Endometrial microvascular endothelial cells (primary cell): ENCODE measurements around the gene MAB21L2. TPM values are rescaled to one million over a fixed set of nuclear protein-coding genes. Genes with fewer than 3 reads are reported as not detected.

Experiments
- in situ Hi-C: cut with HindIII; loops from 2 replicates; pipeline ENCODE4 v1.10.0; 2017; ENCODE audit warnings: low sequenced_read_pairs, low pct_unique_long_range_greater_than_20kb; ENCODE audit errors: inconsistent ontology term
- total RNA-seq: library from RNA; depleted of rRNA; stranded (reverse); fragments of >200 nt; gene quantifications from one replicate; pipeline ENCODE4 v1.2.3, GENCODE V29; 2015; ENCODE audit errors: inconsistent ontology term

MAB21L2 gene
- total RNA-seq, 1 donor from 2014 or later: not detected

GRCh38 chr4:150591406-150591805 lies 9.5 kb downstream of the MAB21L2 start:
- in situ Hi-C loops: no loop called here

- in situ Hi-C loops: no loop called here
Measured at GRCh38 chr4:150591904-150592303, 10.0 kb downstream of the MAB21L2 start.

- in situ Hi-C loops: no loop called here
Measured at GRCh38 chr4:150593996-150594395, 12.0 kb downstream of the MAB21L2 start.

- in situ Hi-C loops: no loop called here
Measured at GRCh38 chr4:150598909-150599308, 17.0 kb downstream of the MAB21L2 start.

- in situ Hi-C loops: no loop called here
Measured at GRCh38 chr4:150599547-150599946, 17.6 kb downstream of the MAB21L2 start.

- in situ Hi-C loops: no loop called here
Measured at GRCh38 chr4:150600812-150601445, 19.0 kb downstream of the MAB21L2 start.

- in situ Hi-C loops: no loop called here
Measured at GRCh38 chr4:150609131-150609530, 27.2 kb downstream of the MAB21L2 start.

- in situ Hi-C loops: no loop called here
Measured at GRCh38 chr4:150619042-150619441, 37.1 kb downstream of the MAB21L2 start.

- in situ Hi-C loops: no loop called here
Measured at GRCh38 chr4:150624055-150624454, 42.1 kb downstream of the MAB21L2 start.

- in situ Hi-C loops: no loop called here
Measured at GRCh38 chr4:150625033-150625432, 43.1 kb downstream of the MAB21L2 start.

GRCh38 chr4:150628073-150628472 lies 46.1 kb downstream of the MAB21L2 start:
- in situ Hi-C loops: no loop called here

GRCh38 chr4:150632639-150633038 lies 50.7 kb downstream of the MAB21L2 start:
- in situ Hi-C loops: no loop called here
